Skeletal muscle cell (primary cell): ENCODE results near the gene SEC31B.

ENCODE experiments used
- DNase-seq: peaks from one replicate; pipeline ENCODE4 v3.0.0-alpha.2; 2010; ENCODE audit warnings: low read depth
- H3K4me3 ChIP-seq: 2 replicates; pipeline ENCODE4 v1.5.1; 2011; ENCODE audit warnings: low read depth, mild to moderate bottlenecking, control low read depth, low read length, moderate library complexity

Gene SEC31B

DNA sequence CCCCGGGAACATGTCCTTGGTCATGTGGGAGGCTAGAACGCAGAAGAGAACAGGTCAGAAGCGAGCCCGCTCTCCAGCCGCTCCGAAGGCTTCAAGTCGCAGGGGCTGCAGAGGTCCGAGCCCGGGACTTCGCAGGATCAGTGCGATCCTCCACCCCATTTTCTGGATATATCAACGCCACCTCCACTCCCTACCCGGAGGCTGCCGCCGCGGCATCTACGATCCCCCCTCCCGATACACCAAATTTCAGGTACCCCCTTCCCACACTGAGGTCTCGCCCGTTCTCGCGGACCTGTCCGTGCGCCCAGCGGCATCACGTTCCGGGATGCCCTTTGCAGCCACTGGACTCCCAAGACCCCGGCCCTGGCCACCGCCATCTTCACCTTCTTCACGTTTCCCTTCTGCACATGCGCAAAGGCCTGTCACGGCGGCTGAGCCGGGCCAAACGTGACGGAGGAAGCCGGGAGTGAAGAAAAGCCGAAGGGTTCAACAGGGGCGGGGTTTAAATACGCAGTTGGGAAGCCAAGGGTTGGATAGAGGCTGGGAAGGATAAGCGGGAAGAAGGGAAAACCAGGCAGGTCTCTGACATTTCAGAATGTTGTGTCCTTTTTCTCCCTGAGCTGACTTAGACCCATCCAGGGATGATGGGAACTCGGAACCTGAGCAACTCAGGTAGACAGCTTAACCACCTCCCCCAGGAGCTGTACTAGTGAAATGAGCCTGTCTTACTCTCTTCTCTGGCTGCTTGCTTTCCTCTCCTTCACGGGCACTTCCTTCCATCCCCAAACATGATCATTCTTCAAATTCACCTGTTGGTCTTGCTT lies 10.0 kb upstream of the SEC31B start, which contains the start of gene NDUFB8:
Gene NDUFB8, minus strand, starts transcription at position 397 of the 824 bp plus-strand sequence. Its CDS starts 20 bp downstream, at position 377.
- H3K4me3 ChIP-seq: peak within 1 kb of the TSS; percentile 96
- DNase-seq: no peak

- DNase-seq: no peak
- peak overlapping the region; percentile 96 for H3K4me3 ChIP-seq
These were observed 9.3 kb upstream of the SEC31B start for GRCh38 chr10:100528921-100529474.

DNA sequence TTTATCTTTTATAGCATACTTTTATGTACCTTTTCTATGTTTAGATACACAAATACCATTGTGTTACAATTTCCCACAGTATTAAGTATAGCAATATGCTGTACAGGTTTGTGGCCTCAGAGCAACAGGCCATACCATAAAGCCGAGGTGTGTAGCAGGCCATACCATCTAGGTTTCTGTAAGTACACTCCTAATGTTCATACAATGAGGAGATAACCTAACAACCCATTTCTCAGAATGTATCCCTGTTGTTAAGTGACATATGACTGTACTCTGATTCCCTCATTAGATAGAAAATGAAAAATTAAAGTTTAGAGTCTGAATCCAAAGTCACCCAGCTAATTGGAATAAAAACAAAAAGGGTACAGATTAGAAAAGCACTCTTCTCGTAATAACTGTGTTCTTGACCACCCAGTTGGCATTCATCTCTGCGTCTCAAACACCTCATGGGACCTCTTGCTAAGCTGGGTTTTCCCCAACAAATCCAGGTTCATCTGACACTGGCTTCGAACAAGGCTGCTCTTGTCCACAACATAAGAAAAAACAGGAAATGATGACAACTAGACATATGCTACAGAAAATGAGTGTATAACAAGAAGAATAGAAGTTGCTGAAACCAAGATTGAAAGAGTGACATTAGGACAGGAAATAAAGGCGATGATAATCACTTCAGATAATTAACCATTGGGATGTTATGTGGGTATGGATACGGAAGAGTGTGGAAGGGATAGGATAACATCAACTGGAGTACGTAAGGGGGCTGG lies 8.6 kb upstream of the SEC31B start:
- no peak for DNase-seq
- peak overlapping the region; percentile 96 for H3K4me3 ChIP-seq

DNA sequence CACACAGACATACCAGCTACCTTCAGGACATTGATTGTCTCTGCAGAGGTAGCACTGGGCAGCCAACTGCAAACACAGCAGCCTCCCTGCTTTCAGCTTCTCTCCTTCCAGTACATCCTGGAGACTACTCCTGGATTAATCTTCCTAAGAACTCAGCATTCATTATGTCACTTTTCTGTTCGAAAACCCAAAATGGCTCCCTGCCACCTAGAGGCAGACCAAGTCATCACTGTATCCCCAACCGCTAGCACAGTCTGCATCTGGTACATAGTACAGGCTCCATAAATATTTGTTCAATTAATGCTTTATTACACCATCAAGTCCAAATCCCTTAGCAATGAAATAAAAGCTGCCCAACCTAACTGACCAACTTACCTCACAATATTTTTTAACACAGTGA lies 5.0 kb upstream of the SEC31B start:
- H3K4me3 ChIP-seq: no peak overlapping the region
- no peak for DNase-seq

- no peak overlapping the region for H3K4me3 ChIP-seq
These were observed 4.5 kb upstream of the SEC31B start for GRCh38 chr10:100524206-100524605.

DNA sequence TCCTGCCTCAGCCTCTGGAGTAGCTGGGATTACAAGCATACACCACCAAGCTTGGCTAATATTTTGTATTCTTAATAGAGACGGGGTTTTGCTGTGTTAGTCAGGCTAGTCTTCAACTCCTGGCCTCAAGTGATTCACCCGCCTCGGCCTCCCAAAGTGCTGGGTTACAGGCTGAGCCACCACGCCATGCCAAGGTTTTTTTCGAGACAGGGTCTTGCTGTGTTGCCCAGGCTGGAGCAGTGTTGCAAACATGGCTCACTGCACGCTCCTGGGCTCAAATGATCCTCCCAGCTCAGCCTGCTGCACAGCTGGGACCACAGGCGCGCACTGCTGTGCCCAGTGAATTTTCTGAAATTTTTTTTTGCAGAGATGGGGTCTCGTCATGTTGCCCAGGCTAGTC lies 3.3 kb upstream of the SEC31B start:
- H3K4me3 ChIP-seq: no peak overlapping the region
- DNase-seq: no peak

More at GRCh38 chr10:100524206-100524605, 4.5 kb upstream of the SEC31B start:
- no peak for DNase-seq

- no peak for DNase-seq
- no peak overlapping the region for H3K4me3 ChIP-seq
These were observed 2.6 kb upstream of the SEC31B start for GRCh38 chr10:100522107-100522801.

GRCh38 chr10:100520811-100521210 lies 1.1 kb upstream of the SEC31B start:
- no peak for DNase-seq

DNA sequence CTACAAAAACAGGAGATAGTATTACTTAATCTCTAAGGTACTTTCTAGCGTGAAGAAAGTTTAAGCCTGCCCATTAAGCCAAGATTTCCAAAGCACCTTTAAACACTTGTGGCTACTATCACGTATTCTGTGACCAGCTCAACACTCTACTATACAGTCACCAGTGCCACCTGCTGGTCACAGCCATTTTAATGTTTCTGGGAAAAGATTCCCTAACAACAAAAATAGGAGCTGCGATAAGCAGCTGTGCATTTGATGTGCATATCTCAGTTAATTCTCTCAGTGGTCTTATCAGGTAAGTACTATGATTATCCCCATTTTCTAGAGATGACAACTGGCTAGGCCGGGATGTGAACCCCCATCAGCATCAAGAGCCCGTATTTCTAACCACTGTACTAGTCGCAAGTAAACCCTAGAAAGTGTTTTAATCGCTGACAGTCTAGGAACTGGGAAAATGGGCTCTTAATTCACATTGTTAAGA lies 860 bp downstream of the SEC31B start:
- DNase-seq: no peak
- H3K4me3 ChIP-seq: peak overlapping the region; percentile 46

More at GRCh38 chr10:100520811-100521210, 1.1 kb upstream of the SEC31B start:
- no peak overlapping the region for H3K4me3 ChIP-seq

DNA sequence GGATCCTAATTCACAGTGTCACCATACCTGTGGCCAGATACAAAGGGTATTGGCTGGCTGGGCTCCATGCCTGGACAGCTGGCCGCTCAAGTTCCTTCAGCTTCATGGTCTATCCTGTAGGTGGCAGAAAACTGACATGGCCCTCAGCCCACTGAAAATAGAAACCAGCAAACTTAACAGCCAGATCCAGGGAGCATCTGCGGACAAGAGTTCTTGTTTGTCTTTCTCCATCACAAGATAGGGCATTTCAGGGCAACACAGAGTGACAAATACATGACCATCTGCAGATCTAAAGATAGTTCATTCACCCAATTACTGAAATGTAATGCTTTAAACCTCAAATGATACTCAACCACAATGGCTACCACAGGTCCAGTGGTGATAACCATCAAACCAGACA lies 2.8 kb downstream of the SEC31B start:
- no peak for DNase-seq
- H3K4me3 ChIP-seq: no peak overlapping the region

DNA sequence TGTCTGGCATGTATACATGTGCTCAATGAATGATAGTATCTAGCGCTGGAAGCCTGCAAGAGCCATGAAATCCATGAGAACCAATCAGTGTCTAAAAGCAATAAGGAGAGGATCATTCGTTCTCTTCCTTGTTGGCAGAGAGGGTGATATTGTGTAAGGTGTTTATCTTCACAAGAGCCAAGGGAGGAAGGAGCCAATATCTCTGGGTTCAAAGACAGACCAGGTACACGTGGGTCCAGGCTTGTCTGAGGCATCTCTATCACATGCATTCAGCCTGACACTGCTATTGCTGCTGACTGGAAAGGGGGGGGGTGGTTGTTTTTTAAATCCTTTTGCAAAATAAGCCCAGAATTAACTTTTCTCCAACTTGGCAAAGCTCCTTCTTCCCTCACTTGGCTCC lies 4.0 kb downstream of the SEC31B start:
- no peak overlapping the region for H3K4me3 ChIP-seq
- no peak for DNase-seq

GRCh38 chr10:100510533-100511308 lies 8.9 kb downstream of the SEC31B start:
- DNase-seq: no peak
- H3K4me3 ChIP-seq: no peak overlapping the region

DNA sequence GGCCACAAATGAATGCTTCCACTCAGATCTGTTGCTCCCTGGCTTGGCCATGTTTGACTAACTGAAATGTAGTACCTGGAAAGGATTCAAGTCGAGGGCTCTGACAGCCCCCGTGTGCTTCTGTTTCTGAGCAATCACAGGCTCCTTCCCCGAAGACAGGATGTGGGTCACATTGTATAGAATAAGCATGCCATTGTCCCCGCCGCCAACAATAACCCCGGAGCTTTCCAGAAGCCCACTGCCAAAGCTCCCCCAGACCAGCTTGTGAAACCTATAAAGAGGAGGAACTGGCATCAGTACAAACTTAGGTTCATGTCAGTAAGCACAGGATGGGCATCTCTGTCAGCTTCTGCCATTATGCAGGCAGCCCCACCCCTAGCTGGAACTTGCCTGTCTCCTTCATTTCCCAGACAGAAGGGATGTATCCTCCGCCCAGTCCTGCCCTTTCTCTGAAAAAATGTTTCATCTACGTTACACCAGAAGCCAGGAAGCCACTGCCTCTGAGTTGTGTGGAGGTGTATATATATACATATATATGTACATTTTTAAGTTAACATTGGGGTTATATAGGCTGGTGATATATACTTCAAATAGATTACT lies 10.3 kb downstream of the SEC31B start:
- no peak overlapping the region for H3K4me3 ChIP-seq
- no peak for DNase-seq

GRCh38 chr10:100508691-100509150 lies 10.9 kb downstream of the SEC31B start:
- no peak overlapping the region for H3K4me3 ChIP-seq
- no peak for DNase-seq

DNA sequence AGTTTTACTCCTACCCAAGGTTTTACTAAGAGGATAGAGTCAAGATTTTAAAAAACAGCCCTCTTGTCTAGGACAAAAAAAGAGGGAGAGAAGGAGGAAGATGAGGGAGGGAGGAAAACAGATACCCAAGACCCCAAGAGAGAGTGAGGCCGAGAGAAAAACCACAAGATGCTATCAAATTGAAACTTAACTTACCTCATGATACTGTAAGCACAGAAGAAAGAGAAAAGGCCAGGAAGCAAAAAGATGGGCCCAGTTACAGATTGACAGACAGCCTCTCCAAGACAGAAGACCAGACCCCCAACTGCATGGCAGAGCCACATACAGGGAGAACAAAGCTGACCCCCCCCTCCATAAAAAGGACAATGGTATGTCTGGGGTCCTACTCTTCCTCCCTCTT lies 11.4 kb downstream of the SEC31B start:
- no peak overlapping the region for H3K4me3 ChIP-seq
- no peak for DNase-seq

DNA sequence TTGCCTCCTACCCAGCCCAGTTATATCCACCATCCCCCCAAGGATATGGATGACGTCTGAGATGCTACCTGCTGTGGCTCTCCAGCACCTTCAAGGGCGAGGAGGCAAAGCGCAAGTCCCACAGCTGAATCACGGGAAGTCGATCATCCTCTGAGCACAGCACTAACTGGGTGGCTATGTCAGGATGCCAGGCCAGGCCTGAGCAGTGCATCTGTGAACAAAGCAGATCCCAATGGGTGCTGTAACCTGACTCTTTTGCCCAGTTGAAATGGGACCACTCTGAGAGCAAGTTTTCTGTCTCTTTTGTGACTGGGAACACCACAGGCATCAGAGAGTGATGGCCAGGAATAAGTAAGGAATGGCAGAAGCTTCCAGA lies 12.3 kb downstream of the SEC31B start:
- DNase-seq: no peak
- no peak overlapping the region for H3K4me3 ChIP-seq

DNA sequence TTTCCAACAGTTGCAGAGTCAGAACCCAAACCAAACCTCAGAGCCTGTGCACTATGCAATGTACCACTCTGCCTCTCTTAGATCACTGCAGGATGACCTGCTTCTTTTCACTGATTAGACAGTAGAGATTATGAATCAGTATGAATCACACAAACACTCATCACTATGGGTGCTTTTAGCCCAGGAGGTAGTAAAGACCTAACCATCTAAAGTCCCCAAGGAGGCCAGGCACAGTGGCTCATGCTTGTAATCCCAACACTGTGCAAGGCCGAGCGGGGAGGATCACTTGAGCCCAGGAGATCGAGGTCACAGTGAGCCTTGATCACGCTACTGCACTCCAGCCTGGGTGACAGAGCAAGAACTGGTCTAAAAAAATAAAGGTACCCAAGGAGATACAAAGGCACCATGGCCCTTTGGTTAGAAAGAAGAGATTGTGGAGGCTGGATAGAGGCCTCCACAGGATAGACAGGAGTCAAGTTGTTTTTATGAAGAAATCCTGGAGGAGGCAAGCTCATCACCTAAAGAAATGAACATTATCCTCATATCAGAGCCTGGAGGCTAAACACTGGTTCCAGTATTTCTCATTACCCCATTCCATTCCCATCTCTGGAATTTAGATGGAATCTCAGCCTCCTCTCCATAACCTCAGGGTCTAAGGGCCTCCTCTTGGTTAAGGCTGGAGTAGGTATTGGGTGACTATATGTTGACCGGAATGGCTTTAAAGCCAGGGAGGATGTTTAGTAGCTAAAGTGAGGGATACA lies 12.9 kb downstream of the SEC31B start:
- H3K4me3 ChIP-seq: no peak overlapping the region
- DNase-seq: peak; percentile 53

DNA sequence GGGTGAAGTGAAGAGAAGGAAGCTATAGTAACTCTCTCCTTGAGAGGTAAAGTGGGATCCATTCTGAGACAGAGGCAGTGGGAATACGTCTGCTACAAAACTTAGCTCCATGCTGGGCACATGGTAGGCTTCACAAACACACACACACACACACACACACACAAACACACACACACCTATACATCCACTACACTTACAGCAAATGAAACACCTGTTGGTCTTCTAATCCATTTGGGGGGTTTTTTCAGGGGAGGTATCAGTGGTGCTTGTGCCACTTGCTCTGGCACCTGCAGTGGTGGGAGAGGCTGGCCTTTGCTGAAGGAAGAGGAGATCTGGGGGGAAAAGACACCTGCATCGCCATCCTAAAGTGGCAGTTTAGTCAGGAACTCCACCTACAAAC lies 14.5 kb downstream of the SEC31B start:
- no peak for DNase-seq
- H3K4me3 ChIP-seq: no peak overlapping the region
